ENCODE data around the gene EIF2S1.
"Not testable (repeated sequence)": the region's sequence is repeated elsewhere in the genome, so short reads cannot be mapped to it uniquely, and the experiment has no call there.

The EIF2S1 gene

DNA sequence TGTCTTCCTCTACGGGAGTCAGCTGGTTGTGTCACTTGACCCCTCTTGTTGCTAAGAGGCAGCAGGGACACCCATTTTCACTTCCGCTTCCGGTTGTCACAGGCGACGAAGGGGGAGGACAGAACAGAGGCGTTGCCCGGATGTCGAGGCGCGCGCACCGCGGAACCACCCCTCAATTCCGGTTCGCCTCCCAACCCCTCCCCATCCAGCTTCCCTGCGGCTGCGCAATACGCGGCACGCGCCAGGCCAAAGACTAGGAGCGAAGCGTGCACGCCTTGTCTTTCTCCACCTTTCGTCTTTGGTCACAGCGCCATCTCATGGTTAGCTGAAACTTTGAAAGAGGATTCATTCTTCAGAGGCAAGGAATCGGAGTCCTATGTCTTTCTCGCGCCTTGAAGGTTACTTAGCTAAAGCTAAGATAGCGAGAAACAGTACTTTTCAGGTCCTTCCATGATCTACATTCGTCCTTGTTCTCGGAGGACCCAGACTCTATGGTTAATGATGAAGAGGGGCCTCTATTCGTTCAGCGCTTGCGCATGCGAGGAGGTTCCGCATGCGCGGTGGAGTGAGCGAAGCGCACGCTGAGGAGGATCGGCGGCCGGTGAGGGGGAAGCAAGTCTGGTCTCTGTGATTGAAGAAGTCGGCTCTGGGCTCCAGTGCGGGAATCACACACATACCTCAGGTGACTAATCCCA lies at the start of gene EIF2S1, which contains the start of gene ATP6V1D:
EIF2S1 (plus strand) TSS at position 554 of the 695 bp plus-strand sequence. CDS start 4,440 bp downstream, outside the sequence.
ATP6V1D (minus strand) TSS at position 30 of the 695 bp plus-strand sequence. CDS start 106 bp downstream, outside the sequence.
- DNase-seq (ENCODE audit: low read depth in 1 of 2, low spot score in 1 of 2), result peak; percentile 94 to 100
- in situ Hi-C loops (cut with HindIII; ENCODE audit: low pct_unique_long_range_greater_than_20kb, low sequenced_read_pairs), result no loop called here

DNA sequence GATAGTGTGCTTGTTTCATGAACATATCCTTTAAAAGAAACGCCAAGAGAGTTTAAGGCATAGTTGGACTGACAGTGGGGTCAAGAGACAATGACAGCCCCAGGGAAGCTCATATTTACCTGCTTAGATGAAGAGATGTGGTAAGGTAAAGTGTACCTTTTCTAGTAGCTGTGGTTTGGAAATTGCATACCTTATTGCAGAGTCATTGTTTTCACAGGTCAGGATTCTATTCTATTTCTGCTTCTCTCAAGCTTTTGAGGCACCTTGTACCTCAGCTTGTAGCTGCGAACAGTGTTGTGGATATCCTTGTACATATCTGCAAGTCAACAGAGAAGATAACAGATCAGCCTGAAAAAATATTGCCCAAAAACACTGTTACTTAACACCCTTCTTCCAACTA lies 48.3 kb upstream of the EIF2S1 start:
- in situ Hi-C loops (cut with HindIII; ENCODE audit: low pct_unique_long_range_greater_than_20kb, low sequenced_read_pairs), result no loop called here
- DNase-seq (ENCODE audit: low read depth in 1 of 2, low spot score in 1 of 2), result peak; percentile 43 to 97
- peak; percentile 100 for TF ChIP-seq JUND (IDR thresholded peaks at IDR 0.05; ENCODE audit: low read depth)

More for the DNA sequence above, at the start of gene EIF2S1, which contains the start of gene ATP6V1D:
- TF ChIP-seq JUND (IDR thresholded peaks at IDR 0.05; ENCODE audit: low read depth), result no peak

DNA sequence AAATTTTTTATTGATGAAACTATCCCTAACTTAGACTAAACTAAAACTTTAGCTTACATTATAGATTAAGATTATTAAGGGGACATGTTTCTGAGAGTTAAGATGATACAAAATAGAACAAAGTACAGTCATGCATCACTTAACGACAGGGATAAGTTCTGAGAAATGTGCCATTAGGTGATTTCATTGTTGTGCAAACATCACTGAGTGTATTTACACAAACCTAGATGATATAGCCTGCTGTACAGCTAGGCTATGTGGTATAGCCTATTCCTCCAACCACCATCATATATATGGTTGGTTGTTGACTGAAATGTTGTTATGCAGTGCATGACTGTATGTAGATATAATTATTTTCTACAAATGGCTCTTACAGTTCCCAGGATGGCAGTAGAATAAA lies 47.0 kb upstream of the EIF2S1 start:
- in situ Hi-C loops (cut with HindIII; ENCODE audit: low pct_unique_long_range_greater_than_20kb, low sequenced_read_pairs), result no loop called here
- peak in 1 of 2 experiments; percentile 38 for DNase-seq (ENCODE audit: low read depth in 1 of 2, low spot score in 1 of 2)
- peak; percentile 56; the same call in 1 of the 2 replicates for TF ChIP-seq JUND (IDR thresholded peaks at IDR 0.05; ENCODE audit: low read depth)

DNA sequence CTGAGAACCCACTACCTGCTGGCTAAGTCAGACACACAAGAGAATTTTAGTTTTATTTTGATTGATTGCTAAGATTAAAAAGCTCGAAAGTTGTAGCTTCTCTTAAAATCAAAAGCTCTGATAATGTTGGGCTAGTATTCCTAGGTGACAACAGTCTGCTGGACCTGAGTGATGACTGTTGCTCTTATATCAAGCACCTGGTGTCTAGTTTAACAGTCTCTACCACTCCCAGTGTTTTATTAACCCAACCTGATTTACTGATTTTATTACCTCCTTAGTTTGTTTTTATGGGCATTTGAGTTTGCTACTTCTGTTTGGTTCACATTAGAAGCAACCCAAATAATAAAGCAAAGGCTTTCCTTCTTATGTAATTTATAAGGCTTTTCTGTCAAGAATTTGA lies 42.3 kb upstream of the EIF2S1 start:
- no peak for DNase-seq (ENCODE audit: low read depth in 1 of 2, low spot score in 1 of 2)
- no peak for TF ChIP-seq JUND (IDR thresholded peaks at IDR 0.05; ENCODE audit: low read depth)
- in situ Hi-C loops (cut with HindIII; ENCODE audit: low pct_unique_long_range_greater_than_20kb, low sequenced_read_pairs), result no loop called here

DNA sequence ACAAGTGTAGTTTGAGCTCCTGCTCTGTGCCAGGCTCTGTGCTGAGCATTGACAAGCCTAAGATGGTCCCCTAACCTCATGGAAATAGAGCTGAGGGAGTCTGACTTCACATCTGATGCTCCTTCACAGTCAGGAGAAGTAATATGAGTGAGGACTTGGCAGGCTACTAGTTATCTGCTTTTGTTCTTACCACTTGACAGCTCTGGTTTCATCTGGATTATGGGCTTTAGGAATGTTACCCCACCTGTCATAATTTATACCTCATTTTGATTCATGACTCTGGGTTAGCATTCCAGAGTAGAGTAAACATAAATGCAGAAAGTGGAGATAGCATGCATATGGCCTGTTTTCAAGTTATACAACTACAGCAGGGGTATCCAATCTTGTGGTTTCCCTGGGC lies 41.0 kb upstream of the EIF2S1 start:
- in situ Hi-C loops (cut with HindIII; ENCODE audit: low pct_unique_long_range_greater_than_20kb, low sequenced_read_pairs), result no loop called here
- no peak for TF ChIP-seq JUND (IDR thresholded peaks at IDR 0.05; ENCODE audit: low read depth)
- peak in 1 of 2 experiments; percentile 71 for DNase-seq (ENCODE audit: low read depth in 1 of 2, low spot score in 1 of 2)

DNA sequence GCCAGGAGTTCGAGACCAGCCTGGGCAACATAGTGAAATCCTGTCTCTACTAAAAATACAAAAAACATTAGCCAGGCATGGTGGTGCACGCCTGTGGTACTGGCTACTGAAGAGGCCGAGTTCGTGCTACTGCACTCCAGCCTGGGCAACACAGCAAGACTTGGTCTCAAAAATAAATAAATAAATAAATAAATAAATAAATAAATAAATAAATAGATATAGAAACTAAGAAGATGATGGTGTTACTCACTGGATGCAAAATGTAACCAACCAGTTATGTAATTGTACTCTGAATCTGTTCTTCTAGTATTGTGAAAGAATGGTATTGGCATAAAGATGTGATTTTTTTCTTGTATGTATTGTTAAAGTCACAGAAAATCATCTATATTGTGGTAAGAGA lies 30.5 kb upstream of the EIF2S1 start:
- in situ Hi-C loops (cut with HindIII; ENCODE audit: low pct_unique_long_range_greater_than_20kb, low sequenced_read_pairs); DNase-seq (ENCODE audit: low read depth in 1 of 2, low spot score in 1 of 2): not testable (repeated sequence)

DNA sequence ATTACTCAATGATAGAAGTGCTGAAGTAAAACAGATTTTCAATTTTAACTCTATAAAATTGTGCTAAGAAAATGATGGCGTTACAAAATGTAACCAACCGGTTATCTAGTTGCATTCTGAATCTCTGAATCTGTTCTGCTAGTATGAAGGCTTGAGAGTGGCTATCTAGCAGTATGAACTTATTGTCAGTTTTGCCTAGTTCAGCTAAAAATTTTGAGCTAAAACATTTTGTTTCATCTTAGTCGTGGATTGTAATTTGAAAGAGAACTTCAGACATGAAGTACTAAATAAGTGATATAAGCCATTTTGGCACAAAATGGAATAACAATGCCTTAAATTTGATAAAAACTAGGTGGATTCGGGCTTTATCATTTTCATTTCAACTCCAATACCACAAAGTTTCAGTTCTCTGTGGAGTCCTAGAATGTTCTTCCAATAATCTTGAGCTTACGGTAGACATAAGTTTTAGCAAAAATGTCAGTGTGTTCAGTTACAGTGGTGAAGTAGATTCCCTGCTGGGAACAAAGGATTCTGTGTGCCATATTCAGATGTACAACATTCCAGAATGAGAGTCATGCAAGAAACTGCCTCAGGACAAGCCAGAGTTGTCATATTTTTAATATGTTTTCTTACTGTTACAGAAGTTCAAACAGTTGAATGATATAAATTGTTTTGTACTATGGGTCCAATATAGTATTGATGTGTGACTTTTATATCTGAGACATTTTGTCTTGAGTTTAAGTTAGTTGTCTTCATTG lies 28.6 kb upstream of the EIF2S1 start:
- DNase-seq (ENCODE audit: low read depth in 1 of 2, low spot score in 1 of 2), result peak in 1 of 2 experiments; percentile 28
- no peak for TF ChIP-seq JUND (IDR thresholded peaks at IDR 0.05; ENCODE audit: low read depth)
- in situ Hi-C loops (cut with HindIII; ENCODE audit: low pct_unique_long_range_greater_than_20kb, low sequenced_read_pairs), result no loop called here

DNA sequence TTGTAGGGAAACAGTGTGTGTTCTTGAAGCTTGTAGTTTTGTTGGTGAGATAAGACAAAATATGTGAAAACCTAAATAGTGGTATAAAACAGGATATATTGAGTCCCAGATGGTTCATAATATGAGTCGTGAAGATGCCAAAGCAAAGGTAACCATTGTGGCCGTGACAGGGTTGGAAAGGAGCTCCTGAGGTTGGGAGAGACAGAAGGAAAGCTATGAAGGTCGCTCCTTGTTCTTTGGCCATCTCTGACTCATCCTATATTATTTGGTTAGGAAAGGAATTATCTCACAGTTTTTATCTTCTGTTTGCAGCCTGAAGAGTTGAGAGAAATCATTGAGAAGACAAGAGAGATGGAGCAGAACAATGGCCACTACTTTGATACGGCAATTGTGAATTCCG lies 27.7 kb upstream of the EIF2S1 start:
- no peak for TF ChIP-seq JUND (IDR thresholded peaks at IDR 0.05; ENCODE audit: low read depth)
- in situ Hi-C loops (cut with HindIII; ENCODE audit: low pct_unique_long_range_greater_than_20kb, low sequenced_read_pairs), result no loop called here
- no peak for DNase-seq (ENCODE audit: low read depth in 1 of 2, low spot score in 1 of 2)

DNA sequence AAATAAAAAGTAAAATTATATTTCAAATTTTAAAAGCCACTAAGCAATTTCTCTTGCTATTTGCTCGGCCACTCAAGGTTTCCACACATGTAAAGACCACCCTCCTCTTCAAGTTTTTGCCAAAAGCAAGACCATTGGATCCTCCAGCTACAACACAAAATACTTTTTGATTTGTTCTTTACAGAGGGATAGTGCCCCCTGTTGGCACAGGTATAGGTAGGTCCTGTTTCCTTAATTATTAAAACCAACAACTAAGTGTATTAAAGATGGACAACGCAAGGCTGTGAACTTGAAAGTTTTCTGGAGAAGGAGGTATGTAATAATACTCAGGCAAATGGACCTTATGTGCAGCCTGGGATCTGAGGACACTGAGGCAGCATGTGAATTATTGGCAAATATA lies 24.3 kb upstream of the EIF2S1 start:
- in situ Hi-C loops (cut with HindIII; ENCODE audit: low pct_unique_long_range_greater_than_20kb, low sequenced_read_pairs), result no loop called here
- TF ChIP-seq JUND (IDR thresholded peaks at IDR 0.05; ENCODE audit: low read depth), result no peak
- peak in 1 of 2 experiments; percentile 60 for DNase-seq (ENCODE audit: low read depth in 1 of 2, low spot score in 1 of 2)

DNA sequence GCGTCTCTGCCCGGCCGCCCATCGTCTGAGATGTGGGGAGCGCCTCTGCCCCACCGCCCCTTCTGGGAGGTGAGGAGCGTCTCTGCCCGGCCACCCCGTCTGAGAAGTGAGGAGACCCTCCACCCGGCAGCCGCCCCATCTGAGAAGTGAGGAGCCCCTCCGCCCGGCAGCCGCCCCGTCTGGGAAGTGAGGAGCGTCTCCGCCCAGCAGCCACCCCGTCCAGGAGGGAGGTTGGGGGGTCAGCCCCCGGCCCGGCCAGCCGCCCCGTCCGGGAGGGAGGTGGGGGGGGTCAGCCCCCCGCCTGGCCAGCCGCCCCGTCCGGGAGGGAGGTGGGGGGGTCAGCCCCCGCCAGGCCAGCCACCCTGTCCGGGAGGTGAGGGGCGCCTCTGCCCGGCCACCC lies 18.9 kb upstream of the EIF2S1 start:
- in situ Hi-C loops (cut with HindIII; ENCODE audit: low pct_unique_long_range_greater_than_20kb, low sequenced_read_pairs); DNase-seq (ENCODE audit: low read depth in 1 of 2, low spot score in 1 of 2): not testable (repeated sequence)

DNA sequence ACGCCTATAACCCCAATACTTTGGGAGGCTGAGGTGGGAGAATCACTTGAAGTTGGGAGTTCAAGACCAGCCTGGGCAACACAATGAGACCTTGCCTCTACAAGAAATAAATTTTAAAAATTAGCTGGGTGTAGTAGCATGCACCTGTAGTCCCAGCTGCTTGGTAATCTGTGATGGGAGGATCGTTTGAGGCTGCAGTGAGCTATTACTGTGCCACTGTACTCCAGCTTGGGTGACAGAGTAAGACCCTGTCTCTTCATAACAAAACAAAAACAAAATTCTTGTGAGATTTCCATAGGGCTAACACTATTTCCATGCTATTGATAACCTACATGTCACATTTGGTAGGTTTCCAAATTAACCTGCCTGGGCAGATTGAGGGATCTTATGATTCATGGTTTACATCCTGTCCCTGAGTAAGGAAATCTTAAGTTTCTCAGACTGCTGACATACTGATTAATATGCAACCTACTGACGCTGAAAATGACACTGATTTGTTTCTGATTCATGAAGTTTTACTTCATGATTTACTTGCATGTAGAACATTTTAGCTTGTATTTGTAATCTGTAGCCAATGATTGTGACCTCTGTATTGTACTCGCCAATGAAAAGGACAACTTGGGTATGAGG lies 16.4 kb upstream of the EIF2S1 start:
- no peak for TF ChIP-seq JUND (IDR thresholded peaks at IDR 0.05; ENCODE audit: low read depth)
- DNase-seq (ENCODE audit: low read depth in 1 of 2, low spot score in 1 of 2), result no peak
- in situ Hi-C loops (cut with HindIII; ENCODE audit: low pct_unique_long_range_greater_than_20kb, low sequenced_read_pairs), result no loop called here

DNA sequence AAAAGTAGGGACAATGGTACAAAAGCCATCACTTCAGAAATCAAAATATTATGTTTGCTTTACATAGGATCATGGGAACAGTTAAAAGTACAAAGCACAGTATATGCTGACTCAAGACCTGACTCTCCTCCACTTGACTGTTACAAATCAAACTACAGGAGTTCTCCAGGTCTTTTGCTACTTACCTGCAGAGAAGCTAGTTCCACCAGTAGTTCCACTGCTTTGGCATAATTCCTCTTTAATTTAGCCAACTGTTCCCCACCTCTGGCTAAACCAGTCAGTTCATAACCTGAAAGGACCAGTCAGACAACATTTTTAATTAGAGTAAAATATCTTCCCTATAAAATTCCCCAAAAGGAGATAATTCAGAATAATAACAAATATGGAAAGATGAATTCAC lies 14.5 kb upstream of the EIF2S1 start:
- in situ Hi-C loops (cut with HindIII; ENCODE audit: low pct_unique_long_range_greater_than_20kb, low sequenced_read_pairs), result no loop called here
- no peak for TF ChIP-seq JUND (IDR thresholded peaks at IDR 0.05; ENCODE audit: low read depth)
- DNase-seq (ENCODE audit: low read depth in 1 of 2, low spot score in 1 of 2), result peak; percentile 53 to 72

DNA sequence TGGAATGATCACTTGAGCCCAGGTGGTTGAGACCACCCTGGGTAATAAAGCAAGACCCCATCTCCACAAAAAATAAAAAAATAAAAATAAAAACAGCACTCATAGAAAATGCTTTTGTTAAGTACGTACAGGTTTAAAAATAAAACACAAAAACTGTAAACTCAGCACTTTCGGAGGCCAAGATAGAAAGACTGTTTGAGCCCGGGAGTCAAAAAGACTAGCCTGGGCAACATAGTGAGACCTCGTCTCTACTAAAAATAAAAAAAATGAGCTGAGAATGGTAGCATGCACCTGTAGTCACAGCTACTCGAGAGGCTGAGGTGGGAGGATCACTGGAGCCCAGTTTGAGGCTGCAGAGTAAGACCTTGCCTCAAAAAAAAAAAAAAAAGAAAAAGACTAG lies 8.1 kb upstream of the EIF2S1 start:
- in situ Hi-C loops (cut with HindIII; ENCODE audit: low pct_unique_long_range_greater_than_20kb, low sequenced_read_pairs), result no loop called here
- DNase-seq (ENCODE audit: low read depth in 1 of 2, low spot score in 1 of 2), result no peak
- no peak for TF ChIP-seq JUND (IDR thresholded peaks at IDR 0.05; ENCODE audit: low read depth)
